Astrocyte (in vitro differentiated cells and primary cell): ENCODE measurements around the gene EIF2AK2.

Source experiments
- EZH2 ChIP-seq: IDR thresholded peaks from 2 replicates; pipeline ENCODE4 v1.6.1; 2012; ENCODE audit warnings: mild to moderate bottlenecking, low read length, inconsistent platforms; ENCODE audit not compliant: insufficient read depth
- TF ChIP-seq, protein P1 (sequence below): IDR thresholded peaks from 2 replicates; pipeline ENCODE4 v1.5.1; 2011; ENCODE audit warnings: low read depth, mild to moderate bottlenecking, inconsistent platforms, low read length, moderate library complexity; ENCODE audit not compliant: insufficient read depth

DNA sequence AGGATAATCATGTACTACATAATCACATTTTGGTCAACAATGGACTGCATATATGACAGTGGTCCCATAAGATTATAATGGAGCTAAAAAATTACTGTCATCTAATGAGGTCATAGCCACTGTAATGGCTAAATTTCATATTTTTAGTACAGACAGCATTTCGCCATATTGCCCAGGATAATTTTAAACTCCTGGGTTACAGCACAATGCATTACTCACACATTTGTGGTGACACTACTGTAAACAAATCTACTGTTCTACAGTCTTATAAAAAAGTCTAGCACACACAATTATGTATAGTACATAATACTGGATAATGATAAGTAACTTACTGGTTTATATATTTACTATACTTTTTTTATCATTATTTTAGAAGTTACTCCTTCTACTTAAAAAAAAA is 12.8 kb downstream of the EIF2AK2 start:
- TF ChIP-seq EZH2: no peak
- TF ChIP-seq, protein P1, sequence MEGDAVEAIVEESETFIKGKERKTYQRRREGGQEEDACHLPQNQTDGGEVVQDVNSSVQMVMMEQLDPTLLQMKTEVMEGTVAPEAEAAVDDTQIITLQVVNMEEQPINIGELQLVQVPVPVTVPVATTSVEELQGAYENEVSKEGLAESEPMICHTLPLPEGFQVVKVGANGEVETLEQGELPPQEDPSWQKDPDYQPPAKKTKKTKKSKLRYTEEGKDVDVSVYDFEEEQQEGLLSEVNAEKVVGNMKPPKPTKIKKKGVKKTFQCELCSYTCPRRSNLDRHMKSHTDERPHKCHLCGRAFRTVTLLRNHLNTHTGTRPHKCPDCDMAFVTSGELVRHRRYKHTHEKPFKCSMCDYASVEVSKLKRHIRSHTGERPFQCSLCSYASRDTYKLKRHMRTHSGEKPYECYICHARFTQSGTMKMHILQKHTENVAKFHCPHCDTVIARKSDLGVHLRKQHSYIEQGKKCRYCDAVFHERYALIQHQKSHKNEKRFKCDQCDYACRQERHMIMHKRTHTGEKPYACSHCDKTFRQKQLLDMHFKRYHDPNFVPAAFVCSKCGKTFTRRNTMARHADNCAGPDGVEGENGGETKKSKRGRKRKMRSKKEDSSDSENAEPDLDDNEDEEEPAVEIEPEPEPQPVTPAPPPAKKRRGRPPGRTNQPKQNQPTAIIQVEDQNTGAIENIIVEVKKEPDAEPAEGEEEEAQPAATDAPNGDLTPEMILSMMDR: no peak
